GM19324 (cell line): Measurements from ENCODE around the gene ZNF558.

Experiments
- ATAC-seq: cut with Tn5 transposase; IDR thresholded peaks from one replicate; pipeline ENCODE4 v1.9.1; 2021; ENCODE audit warnings: mild to moderate bottlenecking, moderate library complexity; ENCODE audit not compliant: unreplicated experiment, low FRiP score

ZNF558 gene

DNA sequence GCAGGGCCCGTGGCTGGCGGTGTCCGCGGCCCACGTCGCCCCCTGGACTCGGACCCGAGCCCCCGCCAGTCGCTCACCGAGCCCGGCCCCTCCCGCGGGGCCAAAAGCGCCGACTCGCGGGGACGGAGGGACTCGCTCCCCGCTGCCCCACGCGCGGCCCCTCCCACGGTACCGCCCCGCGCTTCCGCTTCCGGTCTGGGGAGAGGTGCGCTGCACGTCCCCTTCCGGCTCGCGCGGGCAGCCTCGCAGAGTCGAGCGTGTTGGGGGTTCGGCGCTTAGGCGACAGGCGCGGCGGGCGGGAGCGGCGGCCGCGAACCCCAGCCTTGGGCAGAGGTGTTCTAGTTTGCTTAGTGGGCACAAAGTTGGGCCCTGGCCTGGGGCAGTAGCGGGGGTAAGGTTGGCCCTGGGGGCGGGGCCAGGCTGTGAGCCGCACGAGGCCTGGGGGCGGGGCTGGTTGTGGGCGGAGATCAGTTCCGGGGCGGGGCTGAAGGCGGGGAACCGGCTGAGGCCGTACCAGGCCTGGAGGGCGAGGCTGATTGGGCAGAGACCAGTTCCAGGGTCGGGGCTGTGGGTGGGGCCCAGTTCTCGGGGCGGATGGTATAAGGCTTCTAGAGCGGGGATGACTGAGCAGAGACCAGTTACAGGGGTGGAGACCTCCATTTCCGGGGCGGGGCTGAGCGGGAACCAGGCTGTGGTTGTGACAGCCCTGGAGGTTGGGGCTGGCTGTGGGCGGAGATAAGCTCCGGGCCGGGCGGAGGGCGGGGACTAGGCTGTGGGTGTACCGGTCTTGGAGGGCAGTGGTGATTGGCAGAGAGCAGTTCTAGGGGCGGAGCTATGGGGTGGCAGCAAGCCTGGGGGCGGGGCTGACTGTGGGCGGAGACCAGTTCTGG lies at the start of gene ZNF558, which contains the start of gene MBD3L1:
Gene ZNF558 (minus strand): TSS at position 173 of the 890 bp plus-strand sequence. CDS start 9,645 bp downstream, outside the sequence.
Gene MBD3L1 (plus strand): TSS at position 246 of the 890 bp plus-strand sequence. CDS start 10,302 bp downstream, outside the sequence.
- no peak for ATAC-seq

DNA sequence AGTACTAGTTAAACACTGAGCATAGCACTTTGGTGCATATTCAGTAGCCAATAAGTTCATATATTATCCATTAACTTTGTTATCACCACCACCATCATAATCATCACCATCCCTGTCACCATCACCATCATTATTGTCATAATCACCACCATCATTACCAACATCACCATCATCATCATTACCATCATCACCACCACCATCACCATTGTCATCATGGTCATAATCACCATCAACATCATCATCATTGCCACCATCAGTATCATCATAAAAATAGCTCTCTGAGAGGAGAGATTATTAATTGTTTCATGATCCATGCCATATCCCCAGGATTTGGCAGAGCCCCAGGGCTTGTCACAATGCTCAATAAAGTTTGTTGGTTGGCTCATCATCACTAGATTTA lies 49.4 kb upstream of the ZNF558 start:
- ATAC-seq: no peak

DNA sequence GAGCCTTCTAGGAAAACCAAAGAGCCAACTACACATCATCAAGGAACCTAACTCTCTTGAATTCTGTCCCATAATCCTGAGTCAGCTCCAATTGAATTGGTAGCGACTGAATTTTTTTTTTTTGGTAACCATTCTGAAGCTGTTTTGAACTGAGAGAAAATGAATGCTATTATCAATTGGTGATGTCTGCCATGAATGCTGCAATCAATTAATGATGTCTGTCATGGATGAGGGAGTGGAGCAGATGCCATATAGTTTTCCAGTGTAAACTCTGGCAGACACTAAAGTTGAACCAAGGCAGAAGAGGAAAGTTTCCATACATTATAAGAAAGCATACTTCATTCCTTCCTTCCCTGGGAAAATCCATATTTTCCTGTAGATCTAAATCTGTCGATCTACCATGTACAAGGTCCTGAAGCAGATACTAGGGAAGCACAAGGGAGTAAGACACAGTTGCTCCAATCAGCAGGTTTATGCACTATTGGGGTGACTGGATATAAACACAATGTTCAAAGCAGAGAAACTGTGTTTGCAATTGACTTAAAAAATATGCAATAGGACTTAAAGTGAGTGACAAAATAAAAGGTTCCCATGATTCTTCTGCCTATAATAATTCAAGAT lies 48.9 kb upstream of the ZNF558 start:
- ATAC-seq: no peak

DNA sequence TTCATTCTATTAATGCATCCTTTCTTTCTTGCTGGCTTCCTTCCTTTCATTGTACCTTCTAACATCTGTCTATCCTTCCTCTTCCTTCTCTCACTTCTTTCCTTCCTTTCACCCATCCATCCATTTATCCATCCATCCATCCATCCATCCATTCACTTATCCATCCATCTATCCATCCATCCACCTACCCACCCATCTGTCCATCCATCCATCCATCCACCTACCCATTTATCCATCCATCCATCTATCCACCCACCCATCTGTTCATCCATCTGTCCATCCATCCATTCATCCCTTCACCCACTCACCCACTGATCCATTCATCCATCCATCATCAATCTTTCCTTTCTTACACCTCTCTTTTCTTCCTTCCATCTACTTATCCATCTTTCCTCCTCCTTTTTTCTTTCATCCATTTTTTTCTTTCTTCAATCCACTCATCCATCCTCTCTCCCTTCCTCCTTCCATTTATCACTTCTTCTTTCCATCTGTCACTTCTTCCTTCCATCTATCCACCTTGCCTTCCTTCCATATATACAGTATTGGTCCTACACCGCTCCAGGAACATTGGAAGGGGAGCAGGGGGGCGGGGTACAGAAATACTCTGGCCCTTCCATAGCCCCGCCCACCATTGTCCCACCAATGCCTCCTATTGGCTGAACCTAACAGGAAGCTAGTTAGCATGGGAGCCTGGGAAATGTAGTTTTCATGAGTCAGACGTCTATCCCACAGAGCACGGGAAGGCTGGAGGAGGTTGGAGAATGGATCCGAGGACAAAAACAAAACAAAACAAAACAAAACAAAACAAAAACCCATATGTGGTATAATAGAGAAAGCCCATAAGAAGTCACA lies 46.0 kb upstream of the ZNF558 start:
- no peak for ATAC-seq

DNA sequence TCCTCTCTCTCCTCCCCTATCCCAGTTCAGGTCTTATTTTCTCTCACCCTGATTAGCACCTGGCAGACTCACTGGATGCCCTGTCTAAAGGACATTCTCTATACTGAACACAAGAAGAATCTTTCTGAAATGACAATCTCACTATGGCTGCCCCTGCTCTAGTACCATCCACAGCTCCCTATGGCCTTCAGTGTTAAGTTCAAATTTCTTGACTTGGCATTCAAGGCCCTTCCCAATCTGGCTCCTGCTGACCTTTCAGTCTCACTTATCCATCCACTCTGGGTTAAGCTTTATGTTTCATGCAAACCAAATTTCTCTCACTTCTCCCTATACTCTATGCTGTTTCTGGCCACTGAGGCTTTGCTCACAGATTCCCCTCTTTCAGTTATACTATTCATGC lies 34.2 kb upstream of the ZNF558 start:
- ATAC-seq: no peak

DNA sequence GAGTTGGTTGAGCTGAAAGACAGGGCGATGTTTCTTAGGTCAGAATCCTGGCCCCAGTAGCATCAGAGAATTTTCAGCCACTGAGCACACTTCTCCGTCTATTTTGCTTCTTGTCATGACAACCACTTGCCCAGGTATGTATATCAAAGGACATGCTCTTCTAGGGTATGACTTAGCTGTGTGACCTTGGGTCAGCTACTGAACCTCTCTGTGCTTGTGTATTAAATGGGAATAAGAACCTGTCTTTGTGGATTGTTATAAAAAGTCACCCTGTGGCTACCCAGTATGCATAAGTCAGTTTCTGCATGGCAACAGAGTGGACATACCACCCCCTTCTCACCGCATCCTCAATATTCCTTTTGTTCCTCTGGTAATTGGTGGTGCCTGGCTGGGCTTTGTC lies 26.2 kb upstream of the ZNF558 start:
- no peak for ATAC-seq

DNA sequence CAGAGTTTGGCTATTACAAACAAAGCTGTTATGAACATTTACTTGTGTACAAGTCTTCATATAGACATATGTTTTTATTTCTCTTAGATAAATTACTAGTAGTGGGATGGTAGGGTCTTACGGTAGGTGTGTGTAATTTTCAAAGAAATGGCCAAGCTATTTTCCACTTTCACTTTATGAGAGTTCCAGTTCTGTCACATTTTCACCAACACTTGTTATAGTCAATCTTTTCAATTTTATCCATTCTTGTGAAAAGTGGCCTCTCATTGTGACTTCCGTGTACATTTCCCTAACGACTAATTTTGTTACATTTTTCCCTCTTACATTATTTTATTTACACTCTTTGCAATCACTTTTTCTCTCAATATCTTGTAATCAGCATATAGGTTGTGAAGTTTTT lies 18.4 kb upstream of the ZNF558 start:
- ATAC-seq: no peak

DNA sequence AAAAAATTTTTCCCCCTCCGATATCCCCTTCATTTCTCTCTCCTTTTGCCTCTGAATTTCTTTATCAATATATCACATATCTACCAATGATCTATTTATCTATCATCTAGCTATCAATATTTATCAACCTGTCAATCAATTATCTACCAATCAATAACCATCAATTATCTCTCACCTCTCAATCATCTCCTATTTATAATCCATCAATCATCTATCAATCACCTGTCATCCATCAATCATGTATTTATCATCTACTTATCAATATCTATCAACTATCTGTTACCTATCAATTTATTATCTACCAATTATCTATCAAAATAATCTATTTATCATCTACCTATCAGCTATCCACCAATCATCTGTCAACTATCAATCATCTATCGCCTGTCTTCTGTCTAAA lies 17.1 kb upstream of the ZNF558 start:
- no peak for ATAC-seq

DNA sequence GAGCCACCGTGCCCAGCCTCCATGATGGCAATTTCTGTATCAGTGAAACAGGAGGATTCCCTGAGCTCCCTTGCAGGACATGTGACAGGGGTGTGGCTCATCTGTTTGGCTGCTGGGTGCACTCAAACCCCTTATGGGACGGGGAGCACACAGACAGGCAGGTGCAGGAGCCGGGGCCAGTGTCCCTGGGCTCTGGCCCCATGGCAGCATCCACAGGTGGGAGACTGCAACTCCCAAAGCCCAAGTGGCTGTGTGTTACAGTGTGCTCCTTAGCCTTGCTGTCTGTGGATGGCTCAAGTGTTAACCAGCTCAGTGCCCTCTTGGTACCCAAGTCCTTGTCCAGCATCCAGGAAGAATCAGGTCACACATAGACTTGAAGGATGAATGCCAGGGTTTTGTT lies 14.7 kb upstream of the ZNF558 start:
- no peak for ATAC-seq

DNA sequence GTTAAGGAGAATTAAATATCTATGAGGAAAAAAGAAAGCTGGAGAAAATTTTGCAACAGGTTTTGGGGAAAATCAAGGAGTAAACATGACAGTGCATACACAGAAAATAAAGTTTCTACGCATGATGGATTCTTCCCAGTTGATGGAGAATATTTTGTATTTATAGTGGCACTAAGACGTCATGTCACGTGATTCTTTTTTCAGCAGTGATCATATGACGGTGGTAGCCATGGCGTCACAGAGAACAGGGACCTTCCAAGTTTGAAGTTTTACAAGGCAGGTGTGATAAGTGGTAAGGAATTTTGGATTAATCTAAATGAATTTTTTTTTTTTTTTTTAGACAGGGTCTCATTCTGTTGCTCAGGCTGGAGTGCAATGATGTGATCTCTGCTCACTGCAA lies 8.6 kb upstream of the ZNF558 start:
- ATAC-seq: no peak

DNA sequence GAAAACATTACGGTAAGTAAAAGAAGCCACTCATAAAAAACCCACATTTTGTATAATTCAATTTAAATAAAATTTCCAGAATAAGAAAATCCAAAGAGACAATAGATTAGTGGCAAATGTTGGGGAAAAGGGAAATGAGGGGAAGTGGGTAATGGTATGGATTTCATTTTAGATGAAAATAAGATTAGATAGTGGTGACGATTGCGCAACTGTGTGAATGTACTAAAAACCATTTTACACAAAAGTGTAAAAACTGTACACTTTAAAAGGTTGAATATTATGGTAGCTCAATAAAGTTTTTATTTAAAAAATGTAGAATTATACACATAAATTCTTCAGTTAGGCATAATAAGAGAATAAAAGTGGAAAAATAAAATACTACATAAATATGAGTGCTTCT lies 3.8 kb upstream of the ZNF558 start:
- no peak for ATAC-seq

DNA sequence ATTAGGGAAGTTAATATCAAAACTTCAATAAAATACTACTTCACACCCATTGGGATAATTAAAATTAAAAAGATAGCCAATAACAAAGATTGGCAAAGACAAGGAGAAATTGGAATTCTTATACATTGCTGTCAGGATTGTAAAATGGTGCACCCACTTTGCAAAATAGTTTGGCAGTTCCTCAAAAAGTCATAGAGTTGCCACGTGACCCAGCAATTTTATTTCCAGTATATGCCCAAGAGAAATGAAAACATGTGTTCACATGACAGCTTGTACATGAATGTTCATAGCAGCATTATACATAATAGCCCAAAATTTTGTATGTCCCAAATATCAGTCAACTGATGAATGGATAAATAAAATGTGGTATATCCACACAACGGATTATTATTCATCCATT lies 3.3 kb upstream of the ZNF558 start:
- no peak for ATAC-seq

DNA sequence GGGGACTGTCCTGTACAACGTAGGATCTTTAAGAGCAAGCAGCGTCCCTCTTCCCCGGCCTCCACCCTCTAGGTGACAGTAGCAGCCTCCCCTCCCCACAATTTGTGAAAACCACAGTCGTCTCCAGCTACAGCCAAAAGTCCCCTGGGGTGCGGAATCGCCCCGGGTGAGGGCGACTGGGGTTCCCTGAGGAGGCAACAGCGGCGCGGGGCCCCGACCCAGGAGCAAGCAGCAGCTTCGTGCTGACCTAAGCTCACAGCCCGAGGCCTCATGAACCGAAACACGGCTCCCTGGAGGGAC lies 322 bp downstream of the ZNF558 start:
- ATAC-seq: no peak

DNA sequence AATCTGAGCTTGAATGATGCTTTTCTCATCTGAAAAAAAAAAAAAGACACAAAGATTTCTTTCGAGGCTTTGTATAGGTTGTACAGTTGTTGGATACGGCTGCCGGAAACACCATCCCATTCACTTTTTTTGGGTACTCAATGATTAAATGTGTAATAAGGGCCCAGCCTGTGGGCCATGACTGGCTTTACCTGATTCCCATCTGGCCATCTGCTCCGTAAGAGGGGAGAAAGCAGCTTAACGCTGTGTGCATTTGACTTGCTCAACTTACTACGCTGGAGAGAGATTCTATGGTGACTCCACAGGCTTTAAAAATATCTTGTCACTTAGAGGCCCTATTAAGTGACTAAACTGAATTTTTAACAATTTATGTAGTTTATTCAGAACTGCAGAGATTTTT lies 731 bp downstream of the ZNF558 start:
- no peak for ATAC-seq

DNA sequence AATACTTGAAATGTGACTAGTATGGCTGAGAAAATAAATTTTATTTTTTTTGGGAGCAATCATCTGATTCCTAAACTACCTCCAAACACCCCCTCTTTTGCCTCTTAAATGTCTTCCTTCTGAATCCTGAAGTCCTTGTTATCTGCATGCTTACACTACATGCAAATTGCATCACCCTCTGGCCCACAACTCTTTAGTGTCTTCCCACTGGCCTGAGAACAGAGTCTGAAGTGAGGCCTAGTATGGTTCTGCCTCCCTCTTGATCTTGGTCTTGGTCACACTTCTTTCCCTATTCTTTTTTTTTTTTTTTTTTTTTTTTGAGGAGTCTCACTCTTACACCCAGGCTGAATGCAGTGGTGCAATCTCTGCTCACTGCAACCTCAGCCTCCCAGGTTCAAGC lies 4.8 kb downstream of the ZNF558 start:
- ATAC-seq: no peak

DNA sequence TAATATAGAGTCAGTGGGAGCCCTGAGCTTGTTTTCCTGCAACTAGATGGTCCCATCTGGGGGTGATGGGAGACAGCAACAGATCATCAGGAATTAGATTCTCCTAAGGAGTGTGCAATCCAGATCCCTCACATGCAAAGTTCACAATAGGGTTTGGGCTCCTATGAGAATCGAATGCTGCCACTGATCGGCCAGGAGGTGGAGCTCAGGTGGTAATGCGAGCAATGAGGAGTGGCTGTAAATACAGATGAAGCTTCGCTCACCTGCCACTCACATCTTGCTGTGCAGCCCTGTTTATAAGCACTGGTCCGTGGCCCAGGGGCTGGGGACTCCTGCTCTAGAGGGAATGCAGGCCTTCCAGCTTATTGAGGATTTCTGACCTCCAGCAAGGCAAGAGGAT lies 5.7 kb downstream of the ZNF558 start:
- no peak for ATAC-seq

DNA sequence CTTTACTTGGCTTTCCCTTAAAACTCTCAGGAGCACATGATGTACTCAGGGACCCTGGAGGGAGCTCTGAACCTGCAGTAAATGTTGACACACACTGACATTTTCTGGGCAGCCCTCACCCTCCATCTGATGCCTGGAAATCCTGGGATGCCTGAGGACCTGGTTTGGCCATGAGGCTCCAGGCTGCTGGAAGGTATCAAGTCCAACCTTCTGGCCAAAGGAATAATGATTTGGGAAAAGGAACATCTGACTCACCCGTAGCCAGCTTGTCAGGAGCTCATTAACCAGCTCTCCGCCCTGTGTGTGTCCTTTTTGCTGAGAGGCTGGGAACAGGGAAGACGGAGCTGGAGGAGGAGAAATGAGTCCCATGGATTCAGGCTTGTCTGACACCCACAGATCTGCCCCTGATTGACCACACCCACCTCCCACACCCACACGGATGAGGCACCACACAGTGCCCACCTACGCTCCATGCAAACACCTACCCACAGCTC lies 10.3 kb downstream of the ZNF558 start:
- ATAC-seq: no peak

DNA sequence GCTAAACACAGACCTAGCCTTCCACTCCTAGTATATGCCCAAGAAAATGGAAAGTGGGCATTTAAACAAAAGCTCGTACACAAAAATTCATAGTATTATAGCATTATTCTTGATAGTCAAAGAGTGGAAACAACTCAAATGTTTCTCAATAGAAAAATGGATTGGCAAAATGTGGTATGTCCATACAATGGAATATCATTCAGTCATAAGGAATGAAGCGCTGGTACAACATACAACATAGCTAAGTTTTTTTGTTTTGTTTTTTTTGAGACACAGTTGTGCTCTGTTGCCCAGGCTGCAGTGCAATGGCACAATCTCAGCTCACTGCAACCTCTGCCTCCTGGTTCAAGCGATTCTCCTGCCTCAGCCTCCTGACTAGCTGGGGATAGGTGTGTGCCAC lies 11.9 kb downstream of the ZNF558 start:
- no peak for ATAC-seq

DNA sequence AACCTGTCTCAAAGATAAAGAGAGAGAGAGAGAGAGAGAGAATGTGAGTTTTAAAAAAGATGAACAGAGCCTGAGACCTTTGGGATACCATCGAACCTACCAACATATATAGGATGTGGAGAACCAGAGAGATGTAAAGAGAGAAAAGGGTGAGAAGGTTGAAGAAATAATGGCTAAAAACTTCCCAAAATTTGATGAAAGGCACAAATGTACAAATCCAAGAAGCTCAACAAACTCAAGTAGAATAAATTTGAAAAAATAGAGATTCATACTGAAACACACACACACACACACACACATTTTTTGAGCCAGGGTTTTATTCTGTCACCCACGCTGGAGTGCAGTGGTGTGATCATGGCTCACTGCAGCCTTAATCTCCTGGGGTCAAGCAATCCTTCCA lies 16.3 kb downstream of the ZNF558 start:
- ATAC-seq: no peak

DNA sequence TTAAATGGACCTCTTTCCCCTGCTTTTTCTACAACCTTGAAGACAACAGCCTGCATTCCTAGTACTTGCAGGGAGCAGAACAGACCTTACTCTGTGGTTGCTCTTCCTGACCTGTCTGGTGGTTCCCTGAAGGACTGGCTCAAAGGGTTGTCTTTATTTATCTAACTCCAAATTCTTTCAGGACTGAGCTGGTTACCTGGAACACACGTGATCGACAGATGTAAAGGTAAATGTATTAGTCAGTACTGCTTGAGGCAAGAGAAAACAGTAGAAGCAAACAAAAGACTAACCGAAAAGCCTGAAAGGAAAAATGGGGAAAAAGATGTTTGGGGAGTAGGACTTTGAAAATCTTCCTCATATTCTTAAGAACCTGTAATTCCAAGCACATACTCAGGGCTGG lies 17.9 kb downstream of the ZNF558 start:
- no peak for ATAC-seq
